SW 1271 (cell line): ENCODE data around the gene DNA2.
"Not testable (repeated sequence)": the region's sequence is repeated elsewhere in the genome, so short reads cannot be mapped to it uniquely, and the experiment has no call there.

Source experiments
- DNase-seq, 2 experiments: peaks; one replicate each; lab custom pipeline; 2025; lab: John Stamatoyannopoulos, UW

DNA2 gene

GRCh38 chr10:68449698-68450097, 22.1 kb downstream of the DNA2 start:
- DNase-seq: not testable (repeated sequence)

- DNase-seq: no peak
Measured at GRCh38 chr10:68446179-68446578, 25.6 kb downstream of the DNA2 start.

DNA sequence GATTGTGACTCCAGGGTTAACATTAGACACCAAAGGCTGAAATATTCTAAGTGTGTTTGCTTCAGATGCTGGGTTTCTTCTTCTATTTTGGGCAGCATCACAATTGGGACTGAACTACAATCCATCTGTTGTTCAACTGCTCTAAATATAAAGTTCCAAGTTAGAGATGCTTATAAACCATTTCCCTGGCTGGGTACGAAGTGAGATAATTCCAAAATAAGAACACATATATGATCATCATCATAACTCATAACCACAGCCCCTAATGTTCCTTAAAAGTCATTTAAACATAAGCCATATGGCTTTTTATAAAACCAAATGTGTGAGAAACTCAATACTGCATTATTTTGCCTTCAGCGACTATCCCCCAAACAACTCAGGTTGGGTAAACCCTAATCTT, 28.8 kb downstream of the DNA2 start:
- DNase-seq: no peak

DNA sequence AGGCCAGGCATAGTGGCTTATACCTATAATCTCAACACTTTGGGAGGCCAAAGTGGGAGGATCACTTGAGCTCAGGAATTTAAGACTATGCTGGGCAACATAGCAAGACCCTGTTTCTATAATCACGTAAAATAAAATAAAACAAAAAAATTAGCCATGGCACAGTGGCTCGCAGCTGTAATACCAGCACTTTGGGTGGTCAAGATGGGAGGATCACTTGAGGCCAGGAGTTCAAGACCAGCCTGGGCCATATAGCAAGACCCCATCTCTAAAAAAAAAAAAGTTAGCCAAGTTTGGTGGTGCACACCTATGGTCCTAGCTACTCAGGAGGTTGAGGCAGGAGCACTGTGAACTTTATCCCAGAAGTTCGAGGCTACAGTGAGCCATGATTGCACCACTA, 30.9 kb downstream of the DNA2 start:
- DNase-seq: no peak

DNA sequence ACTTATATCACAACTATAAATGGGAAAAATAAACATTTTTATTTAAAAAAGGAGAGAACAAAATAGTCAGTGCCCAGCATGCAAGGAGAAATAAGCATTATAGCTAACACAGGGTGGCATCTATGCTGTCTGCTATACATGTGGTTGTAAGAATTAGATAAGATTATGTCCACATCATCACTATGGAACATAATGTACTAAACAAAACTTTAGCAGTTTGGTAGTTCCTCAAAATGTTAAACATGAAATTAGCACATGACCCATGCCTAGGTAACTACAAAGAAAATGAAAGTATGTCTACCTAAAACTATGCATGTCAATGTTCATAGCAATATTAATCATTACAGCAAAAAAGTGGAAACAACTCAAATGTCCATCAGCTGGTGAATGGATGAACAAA, 36.0 kb downstream of the DNA2 start:
- no peak for DNase-seq

GRCh38 chr10:68434657-68435056, 37.1 kb downstream of the DNA2 start:
- no peak for DNase-seq

DNA sequence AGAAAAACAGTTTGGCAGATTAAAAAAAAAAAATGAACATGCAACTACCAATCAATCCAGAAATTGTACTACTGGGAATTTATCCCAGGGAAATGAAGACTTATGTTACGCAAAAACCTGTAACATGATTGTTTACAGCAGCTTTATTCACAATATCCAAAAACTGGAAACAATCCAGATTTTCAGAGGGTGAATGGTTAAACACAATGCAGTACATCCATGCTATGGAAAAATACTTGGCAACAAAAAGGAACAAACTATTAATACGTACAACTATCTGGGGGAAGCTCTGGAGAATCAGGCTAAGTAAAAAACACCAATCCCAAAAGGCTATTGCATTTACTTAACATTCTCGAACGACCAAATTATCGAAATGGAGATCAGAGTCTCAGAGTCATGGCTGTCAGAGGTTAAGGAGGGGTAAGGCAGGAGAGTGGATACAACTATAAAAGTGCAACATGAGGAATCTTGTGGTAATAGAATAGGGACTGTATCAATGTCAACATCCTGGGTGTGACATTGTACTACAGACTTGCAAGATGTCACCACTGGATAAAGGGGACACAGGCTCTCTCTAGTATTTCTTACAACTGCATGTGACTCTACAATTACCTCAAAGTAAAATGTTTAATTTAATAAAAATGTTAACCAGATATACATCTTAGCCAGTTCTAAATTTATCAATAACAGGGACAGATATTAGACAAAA, 43.2 kb downstream of the DNA2 start:
- no peak for DNase-seq

DNA sequence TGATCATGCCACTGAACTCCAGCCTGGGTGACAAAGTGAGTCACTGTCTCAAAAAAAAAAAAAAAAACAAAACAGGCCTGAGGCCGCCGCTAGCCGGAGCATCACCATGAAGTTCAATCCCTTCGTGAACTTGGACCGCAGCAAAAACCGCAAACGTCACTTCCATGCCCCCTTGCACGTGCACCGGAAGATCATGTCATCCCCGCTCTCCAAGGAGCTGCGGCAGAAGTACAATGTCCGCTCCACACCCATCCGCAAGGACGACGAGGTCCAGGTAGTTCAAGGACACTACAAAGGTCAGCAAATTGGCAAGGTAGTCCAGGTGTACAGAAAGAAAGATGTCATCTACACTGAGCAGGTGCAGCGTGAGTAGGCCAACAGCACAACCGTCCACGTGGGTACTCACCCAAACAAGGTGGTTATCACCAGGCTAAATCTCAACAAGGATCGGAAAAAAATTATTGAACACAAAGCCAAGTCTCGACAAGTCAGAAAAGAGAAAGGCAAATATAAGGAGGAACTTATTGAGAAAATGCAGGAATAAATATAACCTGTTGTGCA, 47.2 kb downstream of the DNA2 start:
- DNase-seq: no peak

- DNase-seq: no peak
Measured at GRCh38 chr10:68423522-68423921, 48.3 kb downstream of the DNA2 start.

DNA sequence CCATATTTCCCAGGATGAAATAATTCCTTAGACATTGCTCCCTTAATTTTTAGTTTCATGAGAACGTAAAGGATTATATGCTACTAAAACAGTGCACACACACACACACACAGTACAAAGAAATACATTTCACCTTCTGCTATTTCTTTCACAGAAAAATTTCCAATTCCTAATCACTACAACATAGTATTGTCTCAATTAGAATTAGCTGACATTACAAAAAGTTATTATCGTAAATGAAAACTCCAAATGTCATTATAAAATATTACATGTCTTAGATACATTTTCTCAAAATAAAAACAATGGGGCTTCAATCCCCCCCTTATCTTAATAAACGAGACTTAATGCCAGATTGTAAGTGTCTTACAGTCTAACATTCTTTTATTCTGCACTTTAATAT, 52.4 kb downstream of the DNA2 start:
- DNase-seq: no peak

DNA sequence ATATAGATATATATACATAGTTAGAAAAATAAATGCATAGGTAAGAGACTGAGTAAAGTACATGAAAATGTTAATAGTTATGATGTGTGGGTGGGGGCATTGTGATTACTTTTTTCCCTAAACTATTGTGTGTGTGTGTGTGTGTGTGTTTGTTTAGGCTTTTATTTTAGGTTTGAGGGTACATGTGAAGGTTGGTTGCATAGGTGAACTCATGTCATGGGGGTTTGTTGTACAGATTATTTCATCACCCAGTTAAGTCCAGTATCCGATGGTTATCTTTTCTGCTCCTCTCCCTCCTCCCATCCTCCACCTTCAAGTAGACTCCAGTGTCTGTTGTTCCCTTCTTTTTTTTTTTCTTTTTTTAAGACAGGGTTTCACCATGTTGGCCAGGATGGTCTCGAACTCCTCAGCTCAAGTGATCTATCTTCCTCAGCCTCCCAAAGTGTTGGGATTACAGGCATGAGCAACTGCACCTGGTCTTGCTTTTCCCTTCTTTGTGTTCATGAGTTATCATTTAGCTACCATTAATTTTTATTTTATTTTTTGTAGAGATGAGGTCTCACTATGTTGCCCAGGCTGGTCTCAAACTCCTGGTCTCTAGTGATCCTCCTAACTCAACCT, 62.8 kb downstream of the DNA2 start:
- DNase-seq: no peak

DNA sequence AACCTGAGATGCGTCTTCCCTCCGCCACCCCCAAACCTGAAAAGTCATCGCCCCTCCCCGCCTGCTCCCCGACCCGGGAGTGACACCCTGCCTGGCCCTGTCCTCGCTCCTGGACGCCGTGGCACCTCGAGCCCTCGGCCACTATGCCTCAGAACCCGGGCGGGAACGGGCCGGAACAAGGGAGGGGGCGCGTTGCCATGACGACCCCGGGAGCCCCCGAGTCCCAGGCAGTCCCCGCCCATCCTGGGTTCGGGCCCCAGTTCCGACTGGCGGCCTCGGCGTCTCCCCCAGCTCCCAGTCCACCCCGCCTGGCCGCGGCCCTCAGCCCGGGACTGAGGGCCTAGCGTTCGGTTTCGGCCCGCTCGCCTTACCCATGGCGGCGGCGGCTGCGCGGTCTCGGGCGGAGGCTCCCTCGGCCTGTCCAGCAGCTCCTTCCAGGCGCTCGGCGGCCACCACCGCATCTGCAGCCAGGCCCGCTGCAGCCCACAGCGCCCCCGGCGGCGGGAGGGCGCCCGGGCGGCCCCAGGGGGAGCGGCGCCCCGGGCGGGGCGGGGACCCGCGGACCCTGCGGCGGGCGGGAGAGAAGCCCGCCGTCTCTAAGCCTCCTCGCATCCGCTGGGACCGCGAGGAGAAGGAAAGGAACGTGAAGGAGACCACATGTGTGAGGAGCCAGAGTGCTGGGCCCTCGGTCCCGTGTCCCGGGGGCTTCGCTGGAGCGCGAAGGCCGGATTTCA, 64.8 kb downstream of the DNA2 start, which contains the start of gene RUFY2:
TSS of gene RUFY2 (minus strand) at position 463 of the 734 bp plus-strand sequence. CDS start at position 375, 88 bp downstream.
- DNase-seq: peak in 1 of 2 experiments; percentile 62

- peak; percentile 42 to 48 for DNase-seq
Measured at GRCh38 chr10:68406111-68406814, 65.5 kb downstream of the DNA2 start.

DNA sequence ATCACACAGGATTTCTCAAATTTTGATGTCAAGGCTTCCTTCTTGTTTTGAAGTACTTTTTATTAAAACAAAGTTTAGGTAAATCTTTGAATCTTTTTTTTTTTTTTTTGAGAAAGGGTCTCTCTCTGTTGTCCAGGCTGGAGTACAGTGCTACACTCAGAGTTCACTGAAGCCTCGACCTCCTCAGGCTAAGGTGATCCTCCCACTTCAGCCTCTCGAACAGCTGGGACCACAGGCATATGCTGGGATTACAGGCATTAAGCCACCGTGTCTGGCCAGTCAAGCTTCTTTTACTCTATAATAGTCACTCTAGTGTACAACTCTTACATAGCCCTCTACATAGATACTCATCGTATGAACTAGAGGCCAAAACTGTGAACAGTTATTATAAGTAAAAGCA, 68.1 kb downstream of the DNA2 start:
- DNase-seq: no peak

GRCh38 chr10:68402276-68402675, 69.5 kb downstream of the DNA2 start:
- DNase-seq: no peak

DNA sequence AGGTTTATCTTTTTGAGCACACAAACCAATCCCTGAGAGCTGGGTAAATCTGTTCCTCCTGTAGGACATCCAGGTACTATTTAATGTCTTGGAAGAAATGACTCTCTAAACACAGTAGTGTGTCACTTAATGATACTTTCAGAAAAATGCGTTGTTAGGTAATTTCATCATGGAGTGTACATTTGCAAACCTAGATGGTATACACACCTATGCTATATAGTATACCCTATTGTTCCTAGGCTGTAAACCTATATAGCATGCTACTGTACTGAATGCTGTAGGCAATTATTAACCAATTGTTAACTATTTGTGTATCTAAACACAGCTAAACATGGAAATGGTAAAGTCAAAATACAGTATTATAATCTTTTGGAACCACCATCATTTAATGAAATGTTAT, 74.8 kb downstream of the DNA2 start:
- DNase-seq: no peak

DNA sequence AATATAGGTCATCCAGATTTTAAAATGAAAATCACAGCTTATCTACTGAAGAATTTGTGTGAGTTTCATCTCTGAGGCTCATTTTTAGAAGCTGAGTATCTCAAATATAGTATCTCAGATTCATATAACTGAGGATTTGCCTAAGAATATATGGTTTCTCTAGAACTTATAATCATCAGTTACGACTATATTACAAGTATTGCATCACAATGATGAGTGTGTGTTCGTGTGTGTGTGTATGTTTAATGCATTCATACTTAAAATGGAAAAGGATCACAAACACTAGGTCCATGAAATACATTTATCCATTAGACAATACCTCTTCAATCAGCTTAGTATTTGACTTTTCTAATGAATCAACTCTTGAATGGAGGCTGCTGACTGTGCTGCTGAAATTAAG, 86.0 kb downstream of the DNA2 start:
- no peak for DNase-seq

DNA sequence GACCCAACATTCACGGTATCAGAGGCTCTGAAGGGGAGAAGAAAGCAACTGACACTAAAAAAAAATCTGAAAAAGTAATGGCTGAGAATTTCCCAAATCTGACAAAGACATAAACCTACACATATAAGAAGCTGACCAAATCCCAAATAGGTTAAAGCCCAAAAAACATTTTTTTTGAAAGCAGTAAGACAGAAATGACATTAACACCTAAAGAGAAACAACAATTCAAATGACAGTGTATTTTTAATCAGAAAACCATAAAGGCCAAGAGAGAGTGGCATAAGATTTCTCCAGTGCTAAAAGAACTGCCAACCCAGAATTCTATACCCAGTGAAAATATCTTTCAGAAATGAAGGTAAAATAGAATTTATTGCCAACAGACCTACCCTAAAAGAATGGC, 100.2 kb downstream of the DNA2 start:
- DNase-seq: no peak

DNA sequence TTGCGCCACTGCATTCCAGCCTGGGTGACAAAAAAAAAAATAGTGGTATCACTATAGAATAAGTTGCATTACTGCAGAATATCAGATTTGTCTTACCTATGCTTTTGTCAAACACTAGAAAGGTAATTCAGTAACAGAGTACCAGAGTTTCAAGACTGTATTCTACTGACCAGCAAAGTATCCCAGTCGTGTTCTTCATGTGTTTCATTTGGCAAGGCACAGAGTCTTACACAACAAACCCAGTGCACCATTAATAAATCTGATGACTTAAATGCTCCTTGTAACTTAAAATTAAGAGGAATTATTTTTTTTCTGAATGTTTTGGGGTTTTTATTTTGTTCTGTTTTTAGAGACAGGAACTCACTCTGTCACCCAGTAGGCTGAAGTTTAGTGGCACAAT, 104.7 kb downstream of the DNA2 start:
- DNase-seq: no peak

DNA sequence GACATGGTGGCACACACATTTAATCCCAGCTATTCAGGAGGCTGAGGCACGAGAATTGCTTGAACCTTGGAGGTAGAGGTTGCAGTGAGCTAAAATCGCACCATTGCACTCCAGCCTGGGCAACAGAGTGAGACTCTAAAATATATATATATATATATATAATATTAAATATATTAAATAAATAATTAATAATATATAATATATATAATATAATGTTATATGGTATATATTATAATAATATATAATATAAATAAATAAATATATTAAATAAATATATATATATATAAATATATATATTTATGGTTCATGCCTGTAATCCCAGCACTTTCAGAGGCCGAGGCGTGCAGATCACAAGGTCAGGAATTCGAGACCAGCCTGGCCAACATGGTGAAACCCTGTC, 105.2 kb downstream of the DNA2 start:
- DNase-seq: no peak

- DNase-seq: no peak
Measured at GRCh38 chr10:68365611-68366010, 106.2 kb downstream of the DNA2 start.
